ENCODE measurements around the gene CDADC1.
"Not testable (repeated sequence)": the region's sequence is repeated elsewhere in the genome, so short reads cannot be mapped to it uniquely, and the experiment has no call there.

The CDADC1 gene

DNA sequence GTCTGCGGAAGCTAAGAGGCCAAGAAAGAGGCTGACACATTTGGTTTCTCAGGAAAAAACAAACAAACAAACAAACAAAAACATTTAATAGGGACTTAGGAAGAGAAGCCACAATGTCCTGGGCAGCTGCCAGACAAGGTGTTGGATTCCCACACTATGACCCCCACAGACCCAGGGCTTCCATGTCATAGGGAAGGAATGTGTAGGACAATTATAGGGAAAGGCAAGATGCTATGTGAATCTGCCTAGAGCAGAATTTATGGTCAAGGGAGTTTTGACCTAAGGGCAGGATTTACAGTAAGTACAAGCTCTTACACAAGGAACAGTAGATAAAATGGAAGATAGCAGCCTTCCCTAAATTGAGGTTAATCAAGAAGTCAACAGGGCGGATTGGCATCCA lies 9.1 kb upstream of the CDADC1 start:
- DNase-seq (ENCODE audit: low spot score), result no peak

DNA sequence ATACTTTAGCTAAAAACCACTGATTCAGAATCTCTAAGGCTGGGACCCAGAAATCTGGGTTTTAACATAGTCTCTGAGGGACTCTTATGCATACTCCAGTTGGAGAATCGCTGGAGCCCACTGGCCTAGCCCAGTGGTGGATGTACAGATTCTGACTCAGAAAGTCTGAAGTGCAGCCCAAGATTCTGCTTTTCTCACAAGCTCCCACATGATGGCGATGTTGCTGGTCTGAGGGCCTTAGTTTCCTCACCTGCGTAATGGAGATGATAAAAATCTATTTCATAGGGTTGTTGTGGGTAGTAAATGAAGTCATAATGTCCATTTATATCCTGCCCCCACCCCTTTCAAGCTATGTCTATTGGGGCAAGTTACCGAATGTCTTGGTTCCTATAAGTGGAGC lies 7.7 kb upstream of the CDADC1 start:
- DNase-seq (ENCODE audit: low spot score), result peak; percentile 50

DNA sequence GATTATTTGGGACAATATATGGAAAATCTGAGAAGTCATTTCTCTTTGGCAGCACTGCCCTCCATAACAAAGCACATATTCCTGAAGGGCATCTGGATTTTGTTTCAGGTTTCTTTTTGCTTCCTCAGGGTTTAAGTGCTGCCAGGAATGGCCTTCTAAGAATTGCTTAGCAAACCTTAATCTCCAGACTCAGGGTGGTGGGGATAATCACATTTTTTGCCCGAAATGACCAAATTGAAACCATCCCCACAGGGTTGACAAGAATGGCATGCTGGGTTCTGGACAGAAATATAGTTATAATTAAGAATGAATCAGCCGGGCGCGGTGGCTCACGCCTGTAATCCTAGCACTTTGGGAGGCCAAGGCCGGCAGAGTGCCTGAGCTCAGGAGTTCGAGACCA lies 6.4 kb upstream of the CDADC1 start:
- DNase-seq (ENCODE audit: low spot score), result no peak

DNA sequence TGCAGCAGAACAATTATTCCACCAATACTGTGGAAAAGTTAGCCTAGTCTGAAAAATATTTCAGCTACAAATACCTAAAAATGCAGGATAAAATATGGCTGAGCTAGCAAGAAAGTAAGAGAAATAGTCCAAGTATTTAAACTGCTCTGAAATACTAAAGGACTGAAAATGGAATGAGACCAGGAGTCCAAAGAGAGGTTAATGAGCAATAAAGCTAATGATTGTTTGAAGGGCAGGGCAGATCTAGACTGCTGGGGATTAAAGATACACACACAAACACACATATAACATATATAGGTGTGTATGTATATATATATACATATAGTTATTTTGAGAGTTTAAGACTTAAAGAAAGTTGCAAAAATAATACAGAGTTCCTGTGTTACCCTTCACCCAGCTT lies 2.6 kb upstream of the CDADC1 start:
- no peak for DNase-seq (ENCODE audit: low spot score)

DNA sequence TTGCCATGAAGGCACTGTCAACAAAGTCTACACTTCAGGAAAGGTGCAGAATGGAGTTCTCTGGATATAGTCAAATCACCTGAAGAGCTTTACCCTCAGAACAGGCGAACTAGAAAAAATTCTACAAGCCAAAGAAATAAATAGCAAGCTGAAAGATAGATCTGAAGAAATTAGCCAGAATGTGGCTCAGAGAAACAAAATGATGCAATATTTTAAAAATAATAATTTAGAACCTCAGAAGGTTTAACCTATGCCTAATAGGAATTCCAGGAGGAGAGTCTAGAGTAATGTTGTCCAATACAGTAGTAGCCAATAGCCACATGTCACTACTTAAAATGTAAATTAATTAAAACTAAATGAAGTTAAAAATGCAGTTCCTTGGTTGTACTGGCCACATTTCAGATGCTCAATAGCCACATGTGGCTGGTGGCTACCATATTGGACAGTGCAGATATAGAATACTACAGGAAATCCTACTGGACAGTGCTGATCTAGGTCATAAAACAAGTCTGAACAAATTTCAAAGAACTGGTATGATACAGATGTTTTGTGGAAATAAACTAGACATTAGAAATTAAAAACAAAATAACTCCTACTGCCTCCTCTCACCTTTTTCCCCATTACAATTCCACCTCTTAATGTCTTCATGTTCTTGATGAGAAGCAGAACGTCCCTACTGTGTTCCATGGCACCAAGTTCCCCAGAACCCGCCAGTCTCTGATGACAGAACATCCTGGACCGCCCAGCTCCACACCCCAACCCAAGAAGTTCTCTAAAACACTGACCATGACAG lies 679 bp upstream of the CDADC1 start:
- DNase-seq (ENCODE audit: low spot score), result no peak

DNA sequence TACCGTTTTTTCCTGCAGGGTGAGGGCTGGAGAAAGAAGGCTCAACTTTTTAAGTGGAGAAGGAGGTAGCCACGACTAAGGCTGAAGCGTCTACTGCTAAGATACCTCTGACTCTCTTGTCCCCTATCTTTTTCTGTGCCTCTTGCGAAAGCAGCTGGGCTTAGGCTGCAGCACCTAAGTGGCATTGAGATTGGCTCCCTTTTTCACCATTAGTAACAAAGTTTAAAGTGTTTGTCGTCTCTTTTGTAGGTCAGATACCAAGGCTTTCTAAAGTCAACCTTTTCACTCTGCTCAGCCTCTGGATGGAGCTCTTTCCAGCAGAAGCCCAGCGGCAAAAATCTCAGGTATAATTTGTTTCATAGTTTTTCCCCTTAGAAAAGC lies 887 bp downstream of the CDADC1 start:
- peak; percentile 8 for DNase-seq (ENCODE audit: low spot score)

DNA sequence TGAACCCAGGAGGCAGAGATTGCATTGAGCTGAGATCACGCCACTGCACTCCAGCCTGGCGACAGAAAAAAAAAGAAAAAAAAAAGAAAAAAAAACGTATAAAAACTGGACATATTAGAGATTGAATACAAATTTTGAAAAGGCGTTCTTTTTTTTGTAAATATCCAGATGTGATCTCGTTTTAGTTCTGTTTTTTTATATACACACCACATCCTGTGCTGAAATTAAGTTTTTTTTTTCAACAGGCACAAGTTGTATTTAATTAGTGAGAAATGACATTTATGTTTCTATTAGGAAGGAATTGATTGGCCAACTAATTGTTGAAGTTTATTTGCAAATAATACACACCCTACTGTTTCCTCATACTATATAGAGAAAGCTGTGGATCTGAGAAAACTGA lies 3.6 kb downstream of the CDADC1 start:
- no peak for DNase-seq (ENCODE audit: low spot score)

DNA sequence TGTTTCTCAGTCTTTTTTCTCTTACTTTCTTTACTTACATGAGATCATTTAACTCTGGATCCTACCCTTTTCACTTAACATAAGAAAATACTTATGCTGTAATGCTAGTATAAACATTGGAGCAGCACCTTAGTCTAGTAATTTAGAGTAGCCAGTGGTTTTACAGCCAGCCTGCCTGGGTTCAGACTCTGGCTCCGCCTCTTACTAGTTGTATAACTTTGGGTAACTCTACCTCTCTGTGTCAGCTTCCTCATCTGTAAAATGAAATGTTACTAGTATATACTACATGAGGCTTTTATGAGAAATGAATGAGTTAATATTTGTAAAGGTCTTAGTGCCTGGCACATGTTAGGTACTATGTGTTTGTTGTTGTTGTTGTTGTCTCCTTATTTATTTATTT lies 5.6 kb downstream of the CDADC1 start:
- DNase-seq (ENCODE audit: low spot score), result no peak

DNA sequence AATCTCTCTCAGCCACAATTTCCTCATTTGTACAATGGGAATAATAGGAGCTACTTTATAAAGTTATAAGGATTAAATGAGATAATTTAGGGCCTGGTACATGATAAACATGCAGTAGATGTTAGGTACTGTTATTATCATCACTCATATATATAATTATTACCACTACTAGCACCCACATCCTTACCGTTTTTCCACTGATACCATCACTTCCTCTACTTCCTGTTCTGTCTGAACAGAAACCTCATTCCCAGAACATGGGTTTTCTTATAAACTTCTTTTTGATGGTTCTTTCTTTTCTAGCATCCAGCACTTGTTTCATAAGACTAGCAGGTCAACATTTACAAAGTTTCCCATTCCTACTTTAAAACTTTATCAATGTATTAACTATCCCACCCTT lies 6.3 kb downstream of the CDADC1 start:
- no peak for DNase-seq (ENCODE audit: low spot score)

DNA sequence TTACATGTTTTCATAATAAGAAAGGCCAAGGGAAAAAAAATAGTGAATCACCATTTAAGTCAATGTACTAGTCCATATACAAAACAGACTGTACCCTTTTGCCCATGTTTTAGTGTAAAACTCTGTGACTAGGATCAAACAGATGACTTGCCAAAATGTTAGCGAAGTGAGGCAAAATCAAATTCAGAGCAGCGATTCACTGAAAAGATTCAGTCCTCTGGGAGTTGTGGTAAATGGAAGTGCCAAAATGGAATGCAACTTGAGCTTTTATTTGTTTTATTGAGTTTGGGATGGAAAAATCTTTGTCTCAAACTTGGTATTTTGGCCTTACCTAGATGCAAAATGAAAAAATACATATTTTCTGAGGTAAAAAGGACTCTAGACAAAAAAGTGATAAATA lies 9.1 kb downstream of the CDADC1 start:
- DNase-seq (ENCODE audit: low spot score), result no peak

DNA sequence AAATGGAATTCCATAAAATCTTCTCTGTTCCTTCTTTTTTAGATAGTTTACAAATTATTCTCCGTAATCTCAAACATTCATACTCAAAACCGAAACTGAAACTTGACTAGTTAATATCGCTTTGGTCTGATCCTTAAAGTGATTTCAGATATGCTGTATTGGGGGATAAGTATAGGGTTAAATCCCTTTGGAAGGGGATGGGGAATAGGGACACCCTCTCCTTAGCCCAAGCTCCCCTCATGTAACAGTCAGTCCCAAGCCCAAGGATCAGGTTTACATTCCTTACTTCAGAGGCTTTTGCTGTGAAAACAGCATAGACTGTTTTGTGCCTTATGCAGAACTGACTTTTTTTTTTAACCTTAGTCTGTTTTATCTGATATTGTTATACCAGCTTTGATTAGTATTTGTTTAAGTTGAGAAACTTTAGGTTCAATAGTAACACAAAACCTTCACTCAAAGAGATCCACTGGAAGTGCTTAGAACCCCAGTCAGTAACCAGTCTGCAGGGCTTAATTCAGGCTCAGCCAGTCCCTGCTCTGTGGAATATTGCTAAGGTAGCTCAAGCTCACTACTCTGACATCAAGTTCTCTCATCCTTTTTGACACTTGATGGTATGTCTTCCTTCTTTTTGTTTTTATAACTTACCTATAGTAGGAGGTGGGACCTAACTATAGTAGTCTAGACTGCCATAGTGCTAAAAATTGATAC lies 10.5 kb downstream of the CDADC1 start:
- no peak for DNase-seq (ENCODE audit: low spot score)

DNA sequence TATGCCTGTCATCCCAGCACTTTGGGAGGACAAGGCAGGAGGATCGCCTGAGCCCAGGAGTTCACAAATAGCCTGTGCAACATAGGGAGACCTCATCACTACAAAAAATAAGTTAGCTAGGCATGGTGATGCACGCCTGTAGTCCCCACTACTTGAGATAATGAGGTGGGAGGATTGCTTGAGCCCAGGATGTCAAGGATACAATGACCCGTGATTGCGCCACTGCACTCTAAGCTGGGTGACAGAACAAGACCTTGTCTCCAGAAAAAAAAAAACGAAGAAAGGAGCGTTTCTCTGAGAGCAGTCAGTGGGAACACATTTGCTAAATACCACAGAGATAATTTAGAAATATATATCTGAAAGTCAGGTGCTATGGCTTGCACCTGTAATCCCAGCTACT lies 11.9 kb downstream of the CDADC1 start:
- DNase-seq (ENCODE audit: low spot score), result no peak

DNA sequence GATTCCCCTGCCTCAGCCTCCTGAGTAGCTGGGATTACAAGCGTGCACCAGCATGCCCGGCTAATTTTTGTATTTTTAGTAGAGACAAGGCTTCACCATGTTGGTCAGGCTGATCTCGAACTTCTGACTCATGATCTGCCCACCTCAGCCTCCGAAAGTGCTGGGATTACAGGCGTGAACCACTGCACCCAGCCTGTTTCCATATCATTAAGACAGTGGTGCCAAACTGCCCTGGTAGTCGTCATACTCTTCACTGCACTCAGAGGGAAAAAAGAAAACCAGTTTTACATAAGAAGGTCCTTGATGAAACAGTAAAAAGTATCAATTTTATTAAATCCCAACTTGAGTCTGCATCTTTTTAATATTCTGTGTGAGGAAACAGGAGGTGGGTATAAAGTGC lies 14.9 kb downstream of the CDADC1 start:
- no peak for DNase-seq (ENCODE audit: low spot score)

DNA sequence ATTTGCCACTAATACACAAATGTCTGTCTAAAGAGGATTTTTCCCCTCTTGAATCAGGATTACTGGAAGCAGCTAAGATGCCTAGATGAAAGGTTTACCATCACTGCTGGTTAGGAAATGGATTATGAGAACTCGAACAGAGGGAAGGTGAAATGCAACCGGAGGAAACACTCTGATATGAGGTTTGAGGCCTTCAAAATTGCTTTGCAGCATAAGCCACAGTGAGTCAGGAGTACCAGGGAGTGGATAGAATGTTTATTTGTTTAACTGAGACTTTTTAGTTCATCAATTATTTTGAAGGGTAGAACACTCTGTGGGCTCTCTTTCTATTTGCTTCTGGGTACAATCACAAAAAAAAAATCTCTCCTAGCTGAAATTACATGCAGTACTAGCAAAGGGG lies 18.1 kb downstream of the CDADC1 start:
- no peak for DNase-seq (ENCODE audit: low spot score)

DNA sequence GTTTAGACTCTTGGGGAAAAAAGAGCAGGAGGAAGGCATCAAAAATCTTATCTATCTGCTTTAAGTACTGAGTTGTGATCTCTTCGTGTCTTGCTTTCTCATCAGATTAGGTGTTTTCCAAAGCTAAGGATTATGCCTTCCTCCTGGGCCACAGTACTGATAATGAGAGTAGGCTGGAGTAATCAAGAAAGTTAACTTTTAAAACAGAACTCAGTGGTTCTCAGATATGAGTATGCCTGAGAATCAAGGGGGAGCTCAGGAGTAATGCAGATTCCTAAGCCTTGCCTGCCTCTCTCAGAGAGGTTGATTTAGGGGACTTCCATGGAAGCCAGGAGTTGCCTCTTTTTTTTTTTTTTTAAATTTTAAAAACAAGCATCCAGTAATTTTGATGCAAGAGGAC lies 23.5 kb downstream of the CDADC1 start:
- no peak for DNase-seq (ENCODE audit: low spot score)

DNA sequence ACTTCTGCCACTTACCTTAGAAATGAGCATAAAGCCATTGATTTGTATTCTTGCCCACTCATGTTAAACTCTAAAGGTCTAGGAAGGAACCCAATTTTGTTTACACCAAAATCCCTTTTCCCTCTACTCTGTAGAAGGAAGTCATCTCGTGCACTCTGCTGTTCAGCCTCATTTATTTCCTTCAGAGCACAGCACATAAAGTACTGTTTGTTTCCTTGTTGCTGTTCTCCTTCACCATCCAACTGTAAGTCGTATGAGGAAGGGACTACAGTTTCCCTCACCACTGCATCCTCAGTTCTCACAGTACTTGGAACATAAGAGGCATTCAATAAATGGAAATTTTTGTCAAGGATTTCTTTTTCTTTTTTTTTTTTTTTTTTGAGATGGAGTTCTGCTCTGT lies 24.6 kb downstream of the CDADC1 start:
- no peak for DNase-seq (ENCODE audit: low spot score)

DNA sequence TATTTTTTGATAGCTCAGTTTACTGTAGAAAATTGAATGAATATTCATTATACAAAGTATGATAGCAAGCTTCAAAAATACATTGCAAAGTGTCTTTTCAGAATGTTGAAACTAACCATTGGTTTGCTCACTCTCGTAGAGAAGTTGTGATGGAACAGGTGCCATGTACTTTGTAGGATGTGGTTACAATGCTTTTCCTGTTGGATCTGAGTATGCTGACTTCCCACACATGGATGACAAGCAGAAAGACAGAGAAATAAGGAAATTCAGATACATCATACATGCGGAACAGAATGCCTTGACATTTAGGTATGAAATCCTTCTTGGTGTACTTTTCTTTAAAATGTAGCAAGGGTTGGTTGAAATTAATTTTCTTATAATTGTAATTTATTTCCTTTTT lies 30.5 kb downstream of the CDADC1 start:
- no peak for DNase-seq (ENCODE audit: low spot score)

DNA sequence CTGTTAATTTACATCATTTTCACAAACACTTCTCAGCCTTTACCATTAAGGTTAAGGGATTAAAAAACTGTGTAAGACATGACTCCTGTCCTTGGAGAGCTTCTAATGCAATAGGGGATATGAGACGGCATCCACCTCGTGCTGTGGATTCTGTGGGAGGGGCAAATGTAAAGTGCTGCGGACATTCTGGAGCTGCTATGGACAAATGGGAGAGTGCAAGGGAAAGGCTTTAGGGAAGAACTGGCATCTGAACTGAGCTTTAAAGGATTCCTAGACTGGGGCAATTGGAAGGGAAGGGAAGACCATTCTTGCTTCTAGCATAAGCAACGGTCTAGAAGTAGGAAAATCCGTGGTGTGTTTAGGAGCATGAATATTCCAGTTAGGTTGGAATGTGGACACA lies 31.4 kb downstream of the CDADC1 start:
- DNase-seq (ENCODE audit: low spot score), result no peak

DNA sequence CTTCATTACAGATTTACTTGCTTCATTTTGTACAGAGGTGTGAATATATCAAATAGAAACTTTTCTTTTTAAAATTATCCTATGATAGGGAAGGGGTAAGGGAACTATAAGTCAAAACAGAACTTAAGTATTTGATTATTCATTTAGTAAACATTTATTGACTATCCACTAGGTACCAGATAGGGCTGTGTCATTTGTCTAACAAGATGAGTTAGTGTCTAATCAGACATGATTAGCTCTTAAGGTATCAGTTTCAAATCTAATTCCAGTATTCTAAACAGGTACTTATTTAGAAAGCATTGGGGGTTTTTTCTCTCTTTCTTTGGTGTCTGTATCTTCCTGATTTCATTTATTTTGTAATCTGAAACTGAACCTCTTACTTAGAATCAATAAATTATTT lies 32.2 kb downstream of the CDADC1 start:
- no peak for DNase-seq (ENCODE audit: low spot score)

DNA sequence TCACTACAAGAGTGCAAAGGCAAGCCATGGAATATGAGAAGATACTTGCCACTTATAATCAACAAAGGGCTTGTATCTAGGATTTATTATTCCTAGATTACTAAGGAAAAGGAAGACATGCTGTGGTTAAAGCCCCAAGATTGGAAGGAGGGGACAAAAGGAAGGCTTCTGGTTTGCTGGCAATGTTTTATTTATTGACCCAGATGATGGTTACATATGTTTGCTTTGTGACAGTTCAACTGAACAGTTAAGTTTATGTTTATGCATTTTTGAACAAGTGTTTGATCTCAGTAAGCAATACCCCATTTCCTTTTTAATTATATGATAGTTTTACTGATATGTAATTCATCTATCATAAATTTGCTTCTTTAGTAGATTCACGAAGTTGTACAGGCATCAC lies 40.3 kb downstream of the CDADC1 start:
- no peak for DNase-seq (ENCODE audit: low spot score)

DNA sequence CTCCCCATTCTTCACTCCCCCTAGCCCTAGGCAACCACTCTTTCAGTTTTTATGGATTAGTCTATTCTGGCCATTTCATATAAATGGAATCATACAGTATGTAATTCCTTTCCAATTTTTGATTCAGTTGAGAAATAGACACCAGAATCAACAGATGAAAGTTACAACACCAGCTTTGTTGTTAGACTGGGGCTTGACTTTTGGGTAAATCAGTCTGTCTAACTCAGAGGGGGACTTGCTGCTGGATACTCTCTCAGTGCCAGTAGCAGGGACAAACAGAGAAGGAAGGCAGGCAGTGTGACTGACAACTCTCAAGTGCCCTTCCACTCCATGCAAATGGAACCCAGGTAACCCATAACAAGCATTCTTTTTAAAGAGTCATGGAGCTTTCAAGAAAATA lies 40.7 kb downstream of the CDADC1 start:
- DNase-seq (ENCODE audit: low spot score), result no peak

DNA sequence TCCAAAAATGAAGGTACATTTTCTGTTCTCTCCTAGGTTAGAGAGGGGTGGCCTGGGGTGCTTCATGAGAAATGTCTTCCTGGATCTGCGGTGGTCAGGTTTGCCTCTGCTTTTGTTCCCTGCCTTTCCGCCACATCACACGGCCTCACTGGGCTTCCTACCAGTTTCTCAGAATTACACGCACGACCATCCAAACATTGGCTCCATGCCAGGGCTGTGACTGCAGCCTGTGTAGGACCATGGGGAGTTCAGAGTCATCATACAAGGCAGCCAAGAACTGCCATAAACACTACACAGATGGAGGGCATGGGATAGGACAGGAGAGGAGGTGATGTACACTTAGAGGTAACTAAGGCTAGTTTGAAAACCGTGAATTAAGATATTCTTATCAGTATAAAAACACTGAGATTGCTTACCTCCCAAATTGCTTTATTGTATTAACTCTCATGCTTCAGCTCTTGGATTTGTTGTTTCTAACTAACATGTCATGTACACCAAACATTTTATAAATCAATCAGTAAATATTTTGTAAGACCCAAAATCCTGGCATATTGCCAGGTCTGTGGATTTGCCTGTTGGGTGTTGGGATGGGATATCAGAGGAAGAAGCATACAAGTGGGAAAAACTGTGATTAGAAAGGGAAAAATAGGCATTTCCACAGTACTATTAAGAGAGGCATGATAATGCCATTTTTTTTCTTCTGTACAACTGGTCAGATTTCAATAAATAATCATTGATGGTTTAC lies 45.2 kb downstream of the CDADC1 start:
- DNase-seq (ENCODE audit: low spot score), result no peak

DNA sequence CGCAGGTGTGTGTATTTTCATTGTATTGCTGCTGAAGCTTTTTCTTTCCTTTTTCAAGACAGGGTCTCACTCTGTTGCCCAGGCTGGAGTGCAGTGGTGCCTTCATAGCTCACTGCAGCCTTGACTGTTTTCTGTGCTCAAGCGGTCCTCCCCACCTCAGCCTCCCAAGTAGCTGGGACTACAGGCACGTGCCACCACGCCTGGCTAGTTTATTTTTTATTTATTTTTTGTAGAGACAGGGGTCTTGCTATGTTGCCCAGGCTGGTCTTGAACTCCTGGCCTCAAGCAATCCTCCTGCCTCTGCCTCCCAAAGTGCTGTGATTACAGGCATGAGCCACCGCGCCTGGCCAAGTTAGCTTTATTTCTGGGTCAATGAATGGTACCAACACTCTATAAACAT lies 47.0 kb downstream of the CDADC1 start:
- DNase-seq (ENCODE audit: low spot score), result not testable (repeated sequence)
